ENCODE measurements around the gene SHH.
"Not testable (repeated sequence)": the region's sequence is repeated elsewhere in the genome, so short reads cannot be mapped to it uniquely, and the experiment has no call there.

Gene SHH

GRCh38 chr7:155820246-155820645, 8.0 kb upstream of the SHH start:
- DNase-seq (ENCODE audit: low read depth in 2 of 2) = no peak
- TF ChIP-seq CTCF (IDR thresholded peaks at IDR 0.05; ENCODE audit: low read depth, low read length) = no peak
- no peak overlapping the region for H3K4me3 ChIP-seq (replicated peaks in 1 of 2; ENCODE audit: low read depth in 2 of 2, low read length in 2 of 2)

GRCh38 chr7:155819186-155819585, 6.9 kb upstream of the SHH start:
- H3K4me3 ChIP-seq (replicated peaks in 1 of 2; ENCODE audit: low read depth in 2 of 2, low read length in 2 of 2) = no peak overlapping the region
- no peak for TF ChIP-seq CTCF (IDR thresholded peaks at IDR 0.05; ENCODE audit: low read depth, low read length)
- DNase-seq (ENCODE audit: low read depth in 2 of 2) = no peak

GRCh38 chr7:155818820-155819168, 6.5 kb upstream of the SHH start:
- no peak for DNase-seq (ENCODE audit: low read depth in 2 of 2)
- TF ChIP-seq CTCF (IDR thresholded peaks at IDR 0.05; ENCODE audit: low read depth, low read length) = no peak
- no peak overlapping the region for H3K4me3 ChIP-seq (replicated peaks in 1 of 2; ENCODE audit: low read depth in 2 of 2, low read length in 2 of 2)

- no peak overlapping the region for H3K4me3 ChIP-seq (replicated peaks in 1 of 2; ENCODE audit: low read depth in 2 of 2, low read length in 2 of 2)
- TF ChIP-seq CTCF (IDR thresholded peaks at IDR 0.05; ENCODE audit: low read depth, low read length) = no peak
- DNase-seq (ENCODE audit: low read depth in 2 of 2) = no peak
Observed at GRCh38 chr7:155818154-155818819, 6.0 kb upstream of the SHH start.

GRCh38 chr7:155817515-155817914, 5.3 kb upstream of the SHH start:
- not testable (repeated sequence) for DNase-seq (ENCODE audit: low read depth in 2 of 2); H3K4me3 ChIP-seq (replicated peaks in 1 of 2; ENCODE audit: low read depth in 2 of 2, low read length in 2 of 2)

GRCh38 chr7:155816996-155817395, 4.7 kb upstream of the SHH start:
- no peak for DNase-seq (ENCODE audit: low read depth in 2 of 2)
- H3K4me3 ChIP-seq (replicated peaks in 1 of 2; ENCODE audit: low read depth in 2 of 2, low read length in 2 of 2) = no peak overlapping the region
- no peak for TF ChIP-seq CTCF (IDR thresholded peaks at IDR 0.05; ENCODE audit: low read depth, low read length)

- DNase-seq (ENCODE audit: low read depth in 2 of 2) = no peak
- TF ChIP-seq CTCF (IDR thresholded peaks at IDR 0.05; ENCODE audit: low read depth, low read length) = no peak
- no peak overlapping the region for H3K4me3 ChIP-seq (replicated peaks in 1 of 2; ENCODE audit: low read depth in 2 of 2, low read length in 2 of 2)
Observed at GRCh38 chr7:155816192-155816508, 3.9 kb upstream of the SHH start.
